ENCODE measurements around the gene CASKIN1. TPM values are rescaled to one million over a fixed set of nuclear protein-coding genes. Genes with fewer than 3 reads are reported as not detected.

The CASKIN1 gene
- polyA plus RNA-seq, 3 donors, result not detected

Small RNA genes within 50 kb of the gene (small RNA-seq; reads per million reads assigned to genes)
- gene MIR3180-5 (ENCODE audit: insufficient read length, low read depth), result not detected
- gene MIR4516 (ENCODE audit: insufficient read length, low read depth), result not detected
- gene RF00019 (ENCODE audit: insufficient read length, low read depth), result not detected
- not detected for gene SNORD60 (ENCODE audit: insufficient read length, low read depth)

Other genes starting within 250 kb of the CASKIN1 start
- not detected for gene RPL3L, start 241.9 kb downstream of the CASKIN1 start, polyA plus RNA-seq
- 100 to 1,000 TPM; 121 to 215 (median 186) TPM for gene NDUFB10, start 237.1 kb downstream of the CASKIN1 start, polyA plus RNA-seq
- 1,000 to 10,000 TPM; 1,849 to 2,136 (median 1,893) TPM for gene RPS2, start 231.8 kb downstream of the CASKIN1 start, polyA plus RNA-seq
- not detected for gene RNF151, start 229.7 kb downstream of the CASKIN1 start, polyA plus RNA-seq
- 10 to 100 TPM; 33.9 to 37.8 (median 36.0) TPM for gene TBL3, start 224.6 kb downstream of the CASKIN1 start, polyA plus RNA-seq
- gene NOXO1, start 215.1 kb downstream of the CASKIN1 start, polyA plus RNA-seq, result under 1 TPM in 1 of 3 donors, not detected in 2; 0.09 TPM
- gene GFER, start 212.4 kb downstream of the CASKIN1 start, polyA plus RNA-seq, result 10 to 100 TPM in 2 of 3 donors, 1 to 10 TPM in 1; 8.1 to 22.7 (median 22.4) TPM
- gene SYNGR3, start 206.6 kb downstream of the CASKIN1 start, polyA plus RNA-seq, result under 1 TPM in 2 of 3 donors, not detected in 1; 0.20 to 0.29 TPM
- gene ZNF598, start 186.8 kb downstream of the CASKIN1 start, polyA plus RNA-seq, result 10 to 100 TPM in 1 of 3 donors, 1 to 10 TPM in 2; 1.4 to 42.1 (median 1.5) TPM
- gene NPW, start 176.8 kb downstream of the CASKIN1 start, polyA plus RNA-seq, result not detected
- 1 to 10 TPM in 1 of 3 donors, under 1 TPM in 2; 0.66 to 8.2 (median 0.78) TPM for gene NHERF2, start 169.7 kb downstream of the CASKIN1 start, polyA plus RNA-seq
- 10 to 100 TPM in 1 of 3 donors, 1 to 10 TPM in 2; 9.2 to 22.4 (median 9.6) TPM for gene NTHL1, start 148.8 kb downstream of the CASKIN1 start, polyA plus RNA-seq
- 10 to 100 TPM; 11.7 to 95.1 (median 20.8) TPM for gene TSC2, start 148.6 kb downstream of the CASKIN1 start, polyA plus RNA-seq
- 10 to 100 TPM in 1 of 3 donors, 1 to 10 TPM in 1, under 1 TPM in 1; 0.22 to 53.8 (median 1.6) TPM for gene PKD1, start 60.7 kb downstream of the CASKIN1 start, polyA plus RNA-seq
- not detected for gene RAB26, start 48.0 kb downstream of the CASKIN1 start, polyA plus RNA-seq
- 10 to 100 TPM in 1 of 3 donors, 1 to 10 TPM in 2; 5.9 to 41.9 (median 6.7) TPM for gene TRAF7, start 40.8 kb downstream of the CASKIN1 start, polyA plus RNA-seq
- gene MLST8, start 8.8 kb upstream of the CASKIN1 start, polyA plus RNA-seq, result 10 to 100 TPM; 29.9 to 54.3 (median 30.5) TPM
- 1 to 10 TPM in 1 of 3 donors, not detected in 2; 8.8 TPM for gene BRICD5, start 14.3 kb upstream of the CASKIN1 start, polyA plus RNA-seq
- 10 to 100 TPM in 2 of 3 donors, 1 to 10 TPM in 1; 7.2 to 20.2 (median 19.2) TPM for gene PGP, start 18.2 kb upstream of the CASKIN1 start, polyA plus RNA-seq
- 10 to 100 TPM in 1 of 3 donors, 1 to 10 TPM in 2; 4.9 to 50.9 (median 5.8) TPM for gene E4F1, start 27.0 kb upstream of the CASKIN1 start, polyA plus RNA-seq
- gene DNASE1L2, start 39.8 kb upstream of the CASKIN1 start, polyA plus RNA-seq, result 1 to 10 TPM in 1 of 3 donors, not detected in 2; 1.1 TPM
- gene ECI1, start 55.0 kb upstream of the CASKIN1 start, polyA plus RNA-seq, result 10 to 100 TPM; 29.9 to 74.5 (median 52.3) TPM
- 100 to 1,000 TPM in 2 of 3 donors, 10 to 100 TPM in 1; 93.7 to 176 (median 106) TPM for gene RNPS1, start 71.5 kb upstream of the CASKIN1 start, polyA plus RNA-seq
- gene ABCA3, start 144.1 kb upstream of the CASKIN1 start, polyA plus RNA-seq, result 1 to 10 TPM in 1 of 3 donors, under 1 TPM in 2; 0.06 to 1.2 (median 0.68) TPM
- under 1 TPM; 0.34 to 0.97 (median 0.68) TPM for gene CCNF, start 232.8 kb upstream of the CASKIN1 start, polyA plus RNA-seq

Data from CD14-positive monocyte (primary cell).